SK-N-MC (cell line): ENCODE data around the gene ESF1.
"Not testable (repeated sequence)": the region's sequence is repeated elsewhere in the genome, so short reads cannot be mapped to it uniquely, and the experiment has no call there.

Source experiments
- DNase-seq: peaks from one replicate; pipeline ENCODE4 v3.0.0-alpha.2; 2011; ENCODE audit warnings: low read depth, low spot score
- H3K27ac ChIP-seq: fragments of 200-600 bp; sonication (generic); 2 replicates; pipeline ENCODE4 v1.5.1; 2016; ENCODE audit warnings: mixed run types
- H3K36me3 ChIP-seq: fragments of 200-600 bp; sonication (generic); 2 replicates; pipeline ENCODE4 v1.6.1; 2017; ENCODE audit warnings: antibody characterized with exemption, low read length, mixed read lengths; ENCODE audit not compliant: insufficient read depth
- H3K4me3 ChIP-seq: fragments of 200-600 bp; sonication (generic); 2 replicates; pipeline ENCODE4 v1.5.1; 2016
- H3K9ac ChIP-seq: fragments of 200-600 bp; sonication (generic); 2 replicates; pipeline ENCODE4 v1.8.0; 2017; ENCODE audit warnings: mixed run types, mixed read lengths; ENCODE audit not compliant: insufficient read length
- H3K9me3 ChIP-seq: fragments of 200-600 bp; sonication (generic); 2 replicates; pipeline ENCODE4 v1.6.1; 2017; ENCODE audit warnings: low read depth, mild to moderate bottlenecking, antibody characterized with exemption, low read length, moderate library complexity, mixed read lengths
- EZH2 ChIP-seq: fragments of 200-600 bp; sonication (generic); IDR thresholded peaks from one replicate; pipeline ENCODE4 v1.6.1; 2017; ENCODE audit warnings: antibody characterized with exemption
- FOXP2 ChIP-seq: optimal IDR thresholded peaks from 2 replicates; pipeline ENCODE3; 2011; ENCODE audit warnings: mild to moderate bottlenecking, moderate library complexity; ENCODE audit not compliant: insufficient read depth; ENCODE audit errors: extremely low read length, control extremely low read depth
- POLR2AphosphoS5 ChIP-seq: IDR thresholded peaks from 2 replicates; pipeline ENCODE4 v1.6.1; 2012; ENCODE audit warnings: mild to moderate bottlenecking, low read depth, low read length, borderline replicate concordance

The ESF1 gene

GRCh38 chr20:13758884-13759283 lies 25.8 kb downstream of the ESF1 start:
- TF ChIP-seq POLR2AphosphoS5 (no peak), EZH2 (no peak), FOXP2 (no peak)
- Histone ChIP-seq H3K36me3 (peaks cover 73% of the 10 kb centered on the region), H3K9ac (no peak overlapping the region), H3K9me3 (no peaks in the 10 kb centered on the region), H3K27ac (no peak overlapping the region), H3K4me3 (no peak overlapping the region)
- DNase-seq, result no peak

- H3K36me3 ChIP-seq, result peaks cover 67% of the 10 kb centered on the region
- no peak overlapping the region for H3K4me3 ChIP-seq
- TF ChIP-seq EZH2 (no peak), FOXP2 (no peak), POLR2AphosphoS5 (no peak)
Observed at GRCh38 chr20:13756551-13756950, 28.2 kb downstream of the ESF1 start.

GRCh38 chr20:13755809-13756208 lies 28.9 kb downstream of the ESF1 start:
- peaks cover 73% of the 10 kb centered on the region for H3K36me3 ChIP-seq
- no peak overlapping the region for H3K9ac ChIP-seq
- no peak overlapping the region for H3K4me3 ChIP-seq
- TF ChIP-seq EZH2, result no peak
- TF ChIP-seq FOXP2, result no peak
- TF ChIP-seq POLR2AphosphoS5, result no peak
- no peak for DNase-seq
- H3K27ac ChIP-seq, result no peak overlapping the region
- no peaks in the 10 kb centered on the region for H3K9me3 ChIP-seq

More at GRCh38 chr20:13756551-13756950, 28.2 kb downstream of the ESF1 start:
- Histone ChIP-seq H3K9ac (no peak overlapping the region), H3K27ac (no peak overlapping the region), H3K9me3 (no peaks in the 10 kb centered on the region)
- no peak for DNase-seq

GRCh38 chr20:13753436-13754036 lies 31.2 kb downstream of the ESF1 start:
- no peak for DNase-seq
- no peak overlapping the region for H3K9ac ChIP-seq
- peaks cover 60% of the 10 kb centered on the region for H3K36me3 ChIP-seq
- no peaks in the 10 kb centered on the region for H3K9me3 ChIP-seq
- H3K4me3 ChIP-seq, result no peak overlapping the region
- H3K27ac ChIP-seq, result no peak overlapping the region
- TF ChIP-seq EZH2, result no peak
- no peak for TF ChIP-seq FOXP2
- no peak for TF ChIP-seq POLR2AphosphoS5

- Histone ChIP-seq H3K9me3 (no peaks in the 10 kb centered on the region), H3K27ac (no peak overlapping the region), H3K4me3 (no peak overlapping the region), H3K36me3 (peaks cover 48% of the 10 kb centered on the region), H3K9ac (no peak overlapping the region)
- TF ChIP-seq EZH2, result no peak
- no peak for TF ChIP-seq FOXP2
- no peak for TF ChIP-seq POLR2AphosphoS5
- DNase-seq, result no peak
Observed at GRCh38 chr20:13749811-13750210, 34.9 kb downstream of the ESF1 start.

- no peak for TF ChIP-seq EZH2
- TF ChIP-seq POLR2AphosphoS5, result no peak
- TF ChIP-seq FOXP2, result no peak
- no peak for DNase-seq
- peaks cover 9% of the 10 kb centered on the region; the same call in 1 of the 2 replicates for H3K9me3 ChIP-seq
- no peak overlapping the region for H3K27ac ChIP-seq
- H3K9ac ChIP-seq, result no peak overlapping the region
- no peak overlapping the region for H3K4me3 ChIP-seq
- H3K36me3 ChIP-seq, result peaks cover 61% of the 10 kb centered on the region
Observed at GRCh38 chr20:13745784-13746183, 38.9 kb downstream of the ESF1 start.

GRCh38 chr20:13744352-13744751 lies 40.4 kb downstream of the ESF1 start:
- peaks cover 73% of the 10 kb centered on the region for H3K36me3 ChIP-seq
- no peak for DNase-seq
- no peak overlapping the region for H3K27ac ChIP-seq
- H3K9me3 ChIP-seq, result peaks cover 14% of the 10 kb centered on the region; the same call in 1 of the 2 replicates
- no peak overlapping the region for H3K4me3 ChIP-seq
- no peak overlapping the region for H3K9ac ChIP-seq
- TF ChIP-seq FOXP2, result no peak
- no peak for TF ChIP-seq POLR2AphosphoS5
- TF ChIP-seq EZH2, result no peak

GRCh38 chr20:13741879-13742278 lies 42.8 kb downstream of the ESF1 start:
- peaks cover 14% of the 10 kb centered on the region; the same call in 1 of the 2 replicates for H3K9me3 ChIP-seq
- H3K27ac ChIP-seq, result no peak overlapping the region
- H3K9ac ChIP-seq, result no peak overlapping the region
- TF ChIP-seq POLR2AphosphoS5 (no peak), FOXP2 (no peak), EZH2 (no peak)
- no peak for DNase-seq
- H3K4me3 ChIP-seq, result no peak overlapping the region
- H3K36me3 ChIP-seq, result peaks cover 76% of the 10 kb centered on the region

- H3K9ac ChIP-seq, result no peak overlapping the region
- H3K36me3 ChIP-seq, result peaks cover 75% of the 10 kb centered on the region
- H3K9me3 ChIP-seq, result peaks cover 14% of the 10 kb centered on the region; the same call in 1 of the 2 replicates
- DNase-seq, result no peak
- H3K4me3 ChIP-seq, result no peak overlapping the region
- TF ChIP-seq POLR2AphosphoS5, result no peak
- TF ChIP-seq EZH2, result no peak
- no peak for TF ChIP-seq FOXP2
- H3K27ac ChIP-seq, result peak overlapping the region; percentile 40; the same call in 1 of the 2 replicates
Observed at GRCh38 chr20:13739731-13740649, 44.7 kb downstream of the ESF1 start.

GRCh38 chr20:13738187-13738586 lies 46.5 kb downstream of the ESF1 start:
- not testable (repeated sequence) for DNase-seq, H3K9ac ChIP-seq, H3K27ac ChIP-seq, H3K4me3 ChIP-seq
- Histone ChIP-seq H3K36me3 (peaks cover 77% of the 10 kb centered on the region), H3K9me3 (peaks cover 14% of the 10 kb centered on the region; the same call in 1 of the 2 replicates)
